ENCODE measurements around the gene TEX19. TPM values are rescaled to one million over a fixed set of nuclear protein-coding genes. Genes with fewer than 3 reads are reported as not detected.
"Not testable (repeated sequence)": the region's sequence is repeated elsewhere in the genome, so short reads cannot be mapped to it uniquely, and the experiment has no call there.

TEX19 gene
- total and polyA plus RNA-seq, 2 of the 4 experiments (the other 2 are of a cell fraction): under 0.01 to 0.03 TPM

DNA sequence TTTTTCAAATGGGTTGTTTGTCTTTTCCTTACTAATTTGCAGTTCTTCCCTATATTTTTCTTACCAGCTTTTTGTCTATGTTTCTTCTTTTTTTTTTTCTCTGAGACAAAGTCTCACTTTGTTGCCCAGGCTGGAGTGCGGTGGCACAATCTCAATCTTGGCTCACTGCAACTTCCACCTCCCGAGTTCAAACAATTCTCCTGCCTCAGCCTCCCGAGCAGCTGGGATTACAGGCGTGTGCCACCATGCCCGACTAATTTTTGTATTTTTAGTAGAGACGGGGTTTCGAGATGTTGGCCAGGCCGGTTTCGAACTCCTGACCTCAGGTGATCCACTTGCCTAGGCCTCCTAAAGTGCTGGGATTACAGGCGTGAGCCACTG is 14.0 kb downstream of the TEX19 start:
- H4K8ac ChIP-seq (ENCODE audit: low read depth in 2 of 2, low read length in 2 of 2); H3K9ac ChIP-seq (ENCODE audit: low read depth, low read length); ATAC-seq (ENCODE audit: low read depth); H3K4me2 ChIP-seq (ENCODE audit: low read depth, low read length); intact Hi-C loops (cut with micrococcal nuclease); H4K91ac ChIP-seq (ENCODE audit: insufficient read depth, low read depth, low read length); H3K79me1 ChIP-seq (ENCODE audit: low read depth in 1 of 2, low read length in 2 of 2); H3K4me3 ChIP-seq (ENCODE audit: insufficient read depth, low read depth, low read length); H3K4ac ChIP-seq (ENCODE audit: low read depth, low read length); dilution Hi-C loops (cut with HindIII; ENCODE audit: low sequenced_read_pairs, unreplicated experiment); CTCF ChIA-PET; H2BK20ac ChIP-seq (ENCODE audit: low read depth, low read length); H3K23ac ChIP-seq (ENCODE audit: low read depth, low read length); H3K4me1 ChIP-seq (ENCODE audit: control insufficient read depth, insufficient read depth, low read length); H3K18ac ChIP-seq (ENCODE audit: low read depth, low read length); H3K9me3 ChIP-seq (ENCODE audit: control insufficient read depth, insufficient read depth, low read length); H4K20me1 ChIP-seq (ENCODE audit: insufficient read depth, low read length); H2BK120ac ChIP-seq (ENCODE audit: low read depth, low read length); H2BK15ac ChIP-seq (ENCODE audit: low read depth, low read length); H2AK9ac ChIP-seq (replicated peaks; ENCODE audit: low read depth, low read length, poor library complexity); H3K56ac ChIP-seq (ENCODE audit: extremely low read depth, insufficient read depth, low read length); BruUV-seq (replicated peaks); DNase-seq; H3K36me3 ChIP-seq (ENCODE audit: control insufficient read depth, insufficient read depth, low read length); H2AK5ac ChIP-seq (ENCODE audit: low read depth, low read length); H4K5ac ChIP-seq (ENCODE audit: low read depth, low read length); H3K27ac ChIP-seq (ENCODE audit: insufficient read depth, low read length); in situ Hi-C loops (cut with MboI; ENCODE audit: low sequenced_read_pairs); H2AFZ ChIP-seq (replicated peaks; ENCODE audit: low read length, poor library complexity); POLR2A ChIA-PET (ENCODE audit: unreplicated experiment); H3K14ac ChIP-seq (replicated peaks; ENCODE audit: low read depth, low read length); H3K9me1 ChIP-seq (ENCODE audit: insufficient read depth, low read length); H2BK5ac ChIP-seq (ENCODE audit: low read depth, low read length, poor library complexity, severe bottlenecking): not testable (repeated sequence)
- H3K27me3 ChIP-seq (ENCODE audit: control insufficient read depth, insufficient read depth, low read length): peaks cover 64% of the 10 kb centered on the region
- 71% methylated on average over 1 of the region's 10 CpGs; no CpG with 5 or more reads in 1 of the 2 experiments for WGBS, 2 experiments (ENCODE audit: extremely low coverage in 2 of 2, insufficient read length in 1 of 2)

Data from IMR-90 (cell line).